T-helper 22 cell (primary cell): Measurements from ENCODE around the gene COMMD3.
A peak's percentile ranks its signal among the peaks of the same experiment; 100 is the strongest.

ENCODE experiments used
- DNase-seq: peaks from one replicate; pipeline ENCODE4 v3.0.0-alpha.2; 2020; ENCODE audit warnings: low read depth

Gene COMMD3

GRCh38 chr10:22319980-22320558 lies 3.9 kb downstream of the COMMD3 start:
- no peak for DNase-seq

GRCh38 chr10:22320591-22321155 lies 4.5 kb downstream of the COMMD3 start, which contains the start of gene BMI1:
Gene BMI1 (plus strand): TSS chr10:22321099. CDS start chr10:22326450, 5,351 bp downstream.
- peak; percentile 57 for DNase-seq

DNA sequence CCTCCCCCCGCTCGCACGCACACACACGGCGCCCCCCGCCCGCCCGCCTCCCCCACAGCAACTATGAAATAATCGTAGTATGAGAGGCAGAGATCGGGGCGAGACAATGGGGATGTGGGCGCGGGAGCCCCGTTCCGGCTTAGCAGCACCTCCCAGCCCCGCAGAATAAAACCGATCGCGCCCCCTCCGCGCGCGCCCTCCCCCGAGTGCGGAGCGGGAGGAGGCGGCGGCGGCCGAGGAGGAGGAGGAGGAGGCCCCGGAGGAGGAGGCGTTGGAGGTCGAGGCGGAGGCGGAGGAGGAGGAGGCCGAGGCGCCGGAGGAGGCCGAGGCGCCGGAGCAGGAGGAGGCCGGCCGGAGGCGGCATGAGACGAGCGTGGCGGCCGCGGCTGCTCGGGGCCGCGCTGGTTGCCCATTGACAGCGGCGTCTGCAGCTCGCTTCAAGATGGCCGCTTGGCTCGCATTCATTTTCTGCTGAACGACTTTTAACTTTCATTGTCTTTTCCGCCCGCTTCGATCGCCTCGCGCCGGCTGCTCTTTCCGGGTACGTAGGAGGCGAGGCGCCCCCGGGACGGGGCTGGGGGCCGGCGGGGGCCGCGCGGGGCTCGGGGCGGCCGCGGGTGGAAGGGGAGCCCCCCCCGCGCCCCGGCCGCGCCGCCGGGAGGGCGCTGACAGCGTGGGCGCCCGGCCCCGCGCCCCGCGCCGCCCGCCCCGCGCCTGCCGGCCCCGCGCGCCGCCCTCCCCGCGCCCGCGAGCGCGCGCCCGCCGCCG lies 5.2 kb downstream of the COMMD3 start:
- DNase-seq: peak; percentile 51

DNA sequence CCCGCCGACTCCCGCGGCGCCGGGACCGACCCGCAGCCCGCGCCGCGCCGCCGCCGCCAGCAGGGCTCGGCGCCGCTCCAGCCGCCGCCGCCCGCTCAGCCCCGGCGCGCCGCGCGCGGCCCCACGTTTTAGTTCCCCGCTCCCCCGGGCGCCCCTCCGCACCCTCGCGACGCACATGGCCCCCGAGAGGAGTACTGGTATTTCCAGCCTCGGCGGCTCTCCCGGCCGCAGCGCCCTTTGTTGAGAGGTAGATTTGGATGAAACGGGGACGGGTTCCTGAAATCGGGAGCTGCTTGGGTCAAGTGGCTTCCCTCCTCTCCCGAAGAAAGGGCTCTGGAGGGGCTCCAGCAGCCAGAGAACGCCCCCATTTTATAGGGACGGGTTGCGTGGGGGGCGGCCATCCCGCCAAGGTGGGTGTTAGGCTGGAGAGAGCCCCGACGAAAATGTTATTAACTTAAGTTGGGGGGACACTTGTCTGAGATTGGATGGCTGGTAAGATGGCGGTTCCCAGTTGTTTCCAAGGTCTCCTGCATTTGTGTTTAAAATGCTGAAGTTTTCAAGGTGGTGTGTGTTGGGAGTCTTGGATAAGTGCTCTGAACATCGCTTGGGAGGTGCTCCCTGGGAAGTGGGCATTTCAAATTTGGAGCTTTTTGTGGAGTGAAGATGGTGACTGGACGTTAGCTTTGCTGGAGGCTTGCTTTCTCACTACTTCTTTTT lies 5.9 kb downstream of the COMMD3 start:
- DNase-seq: no peak

GRCh38 chr10:22322641-22323160 lies 6.5 kb downstream of the COMMD3 start:
- no peak for DNase-seq

- no peak for DNase-seq
Measured at GRCh38 chr10:22323538-22324305, 7.5 kb downstream of the COMMD3 start.

GRCh38 chr10:22324413-22324812 lies 8.2 kb downstream of the COMMD3 start:
- DNase-seq: no peak

DNA sequence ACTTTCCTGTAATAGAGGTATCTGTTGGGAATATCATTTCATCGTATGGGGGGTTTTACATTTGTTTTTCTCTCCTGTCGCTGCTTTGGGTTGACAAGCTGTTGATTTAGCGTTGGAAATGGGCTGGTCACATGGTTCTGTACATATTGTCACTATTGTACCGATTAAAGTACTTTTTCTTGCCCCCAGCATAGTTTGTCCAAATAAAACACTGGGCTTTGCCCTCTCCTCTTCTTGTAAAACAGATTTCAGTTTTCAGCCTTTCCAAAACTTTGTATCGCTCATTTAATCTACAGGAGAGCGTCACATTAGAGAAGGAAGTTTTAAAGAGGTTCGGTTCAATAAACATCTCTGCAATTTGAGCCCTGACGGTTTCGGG lies 8.7 kb downstream of the COMMD3 start:
- no peak for DNase-seq

DNA sequence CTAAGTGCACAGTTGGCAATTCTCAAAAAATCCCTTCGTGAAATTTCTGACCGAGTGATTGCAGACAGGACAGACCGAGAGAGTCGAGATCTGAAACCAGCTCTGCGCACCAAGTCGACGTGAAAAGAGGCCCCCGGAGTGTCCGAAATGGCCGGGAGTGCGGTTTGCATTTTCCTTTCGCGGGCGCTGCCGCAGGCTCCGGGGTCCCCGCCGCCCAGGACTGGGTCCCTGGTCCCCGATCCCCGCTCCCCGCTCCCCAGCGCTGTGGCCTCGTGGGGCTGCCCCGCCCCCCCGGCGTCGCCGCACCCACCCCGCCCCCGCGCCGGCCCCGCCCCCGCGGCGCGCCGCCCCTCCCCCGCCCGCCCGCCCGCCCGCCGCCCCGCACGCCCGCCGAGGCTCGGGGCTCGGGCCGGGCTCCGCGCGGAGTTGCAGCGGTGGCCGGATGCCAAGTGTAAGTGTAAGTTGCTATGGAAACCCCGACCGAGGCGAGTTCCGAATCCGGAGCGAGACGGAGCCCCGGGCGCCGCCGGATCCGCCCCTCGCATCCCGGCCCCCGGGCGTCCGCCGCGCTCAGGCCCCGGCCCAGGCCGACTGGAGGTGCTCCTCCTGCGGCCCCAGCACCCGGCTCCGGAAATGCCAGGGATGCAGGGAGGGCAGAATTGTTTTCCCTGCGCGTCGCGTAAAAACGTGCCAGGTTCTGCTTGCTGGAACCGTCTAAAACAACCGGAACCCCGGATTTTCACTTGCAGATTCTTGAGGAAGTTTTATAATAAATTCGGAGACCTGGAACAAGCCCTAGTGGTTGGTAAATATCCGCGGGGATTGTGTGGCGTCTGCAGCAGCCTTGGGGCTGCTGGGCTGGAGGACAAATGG lies 9.3 kb downstream of the COMMD3 start:
- peak; percentile 70 for DNase-seq

GRCh38 chr10:22326145-22326702 lies 10.0 kb downstream of the COMMD3 start:
- no peak for DNase-seq

DNA sequence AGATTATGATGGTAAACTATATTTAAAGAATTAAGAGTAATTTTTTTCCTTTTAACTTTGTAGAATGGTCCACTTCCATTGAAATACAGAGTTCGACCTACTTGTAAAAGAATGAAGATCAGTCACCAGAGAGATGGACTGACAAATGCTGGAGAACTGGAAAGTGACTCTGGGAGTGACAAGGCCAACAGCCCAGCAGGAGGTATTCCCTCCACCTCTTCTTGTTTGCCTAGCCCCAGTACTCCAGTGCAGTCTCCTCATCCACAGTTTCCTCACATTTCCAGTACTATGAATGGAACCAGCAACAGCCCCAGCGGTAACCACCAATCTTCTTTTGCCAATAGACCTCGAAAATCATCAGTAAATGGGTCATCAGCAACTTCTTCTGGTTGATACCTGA lies 13.0 kb downstream of the COMMD3 start:
- no peak for DNase-seq

DNA sequence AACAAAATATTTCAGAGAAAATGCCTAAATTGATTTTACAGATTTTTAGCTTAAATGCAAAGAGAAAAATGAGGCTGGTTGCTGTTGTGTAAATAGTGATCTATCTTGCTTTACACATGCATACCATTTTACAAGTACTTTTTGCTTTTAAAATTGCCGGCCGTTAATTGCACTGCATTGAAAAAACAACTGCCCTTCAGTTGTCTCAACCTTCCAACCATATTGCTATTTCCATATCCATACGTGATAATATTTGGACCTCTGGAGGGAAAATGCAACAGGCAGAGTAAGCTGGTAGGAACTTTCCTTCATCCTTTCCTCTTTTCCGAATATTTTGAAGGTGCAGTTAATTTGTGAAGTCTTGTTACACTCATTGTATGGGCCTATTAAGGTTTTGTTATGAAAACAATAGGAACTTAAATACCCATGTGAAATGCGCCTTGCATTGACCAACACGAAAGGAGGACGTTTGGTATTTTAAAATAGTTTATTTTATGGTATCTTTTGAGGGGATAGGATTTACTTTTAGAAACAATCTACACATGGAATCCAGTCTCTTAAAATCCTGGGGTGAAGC lies 16.0 kb downstream of the COMMD3 start:
- DNase-seq: no peak

GRCh38 chr10:22333167-22333974 lies 17.2 kb downstream of the COMMD3 start:
- no peak for DNase-seq

GRCh38 chr10:22333975-22334282 lies 17.7 kb downstream of the COMMD3 start:
- DNase-seq: no peak

GRCh38 chr10:22334414-22335172 lies 18.4 kb downstream of the COMMD3 start:
- no peak for DNase-seq

- peak; percentile 58 for DNase-seq
Measured at GRCh38 chr10:22335173-22335933, 19.2 kb downstream of the COMMD3 start.

- no peak for DNase-seq
Measured at GRCh38 chr10:22338185-22338900, 22.2 kb downstream of the COMMD3 start.
